DMS 273 treated with DMSO at 0.1 percent for 48 hours (cell line): ENCODE data around the gene USP26.
"Not testable (repeated sequence)": the region's sequence is repeated elsewhere in the genome, so short reads cannot be mapped to it uniquely, and the experiment has no call there.

Experiments used
- DNase-seq: peaks from one replicate; lab custom pipeline; 2025; lab: John Stamatoyannopoulos, UW

USP26 gene, protein sequence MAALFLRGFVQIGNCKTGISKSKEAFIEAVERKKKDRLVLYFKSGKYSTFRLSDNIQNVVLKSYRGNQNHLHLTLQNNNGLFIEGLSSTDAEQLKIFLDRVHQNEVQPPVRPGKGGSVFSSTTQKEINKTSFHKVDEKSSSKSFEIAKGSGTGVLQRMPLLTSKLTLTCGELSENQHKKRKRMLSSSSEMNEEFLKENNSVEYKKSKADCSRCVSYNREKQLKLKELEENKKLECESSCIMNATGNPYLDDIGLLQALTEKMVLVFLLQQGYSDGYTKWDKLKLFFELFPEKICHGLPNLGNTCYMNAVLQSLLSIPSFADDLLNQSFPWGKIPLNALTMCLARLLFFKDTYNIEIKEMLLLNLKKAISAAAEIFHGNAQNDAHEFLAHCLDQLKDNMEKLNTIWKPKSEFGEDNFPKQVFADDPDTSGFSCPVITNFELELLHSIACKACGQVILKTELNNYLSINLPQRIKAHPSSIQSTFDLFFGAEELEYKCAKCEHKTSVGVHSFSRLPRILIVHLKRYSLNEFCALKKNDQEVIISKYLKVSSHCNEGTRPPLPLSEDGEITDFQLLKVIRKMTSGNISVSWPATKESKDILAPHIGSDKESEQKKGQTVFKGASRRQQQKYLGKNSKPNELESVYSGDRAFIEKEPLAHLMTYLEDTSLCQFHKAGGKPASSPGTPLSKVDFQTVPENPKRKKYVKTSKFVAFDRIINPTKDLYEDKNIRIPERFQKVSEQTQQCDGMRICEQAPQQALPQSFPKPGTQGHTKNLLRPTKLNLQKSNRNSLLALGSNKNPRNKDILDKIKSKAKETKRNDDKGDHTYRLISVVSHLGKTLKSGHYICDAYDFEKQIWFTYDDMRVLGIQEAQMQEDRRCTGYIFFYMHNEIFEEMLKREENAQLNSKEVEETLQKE

DNA sequence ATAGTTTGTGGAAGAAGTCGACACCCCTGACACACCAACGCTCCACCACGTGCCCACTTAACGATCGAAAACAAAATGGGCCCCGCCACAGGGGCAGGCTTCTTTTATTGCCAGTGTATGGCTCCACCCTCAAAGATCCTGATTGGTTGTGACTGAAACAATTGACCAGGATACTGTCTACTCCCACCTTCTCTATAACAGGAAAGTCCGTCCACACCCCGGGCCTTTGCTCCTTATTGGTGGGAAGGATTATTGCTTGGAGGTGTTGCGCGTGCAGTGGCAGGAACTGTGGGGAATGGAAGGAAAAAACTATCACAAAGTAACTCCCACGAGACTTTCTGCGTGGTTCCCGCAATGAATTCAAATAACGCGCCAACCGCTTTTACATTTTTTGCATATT, at the start of gene USP26:
USP26 (minus strand) TSS at position 79 of the 400 bp plus-strand sequence. CDS start 68,889 bp downstream, outside the sequence.
- no peak for DNase-seq

GRCh38 chrX:133134282-133134681, 37.4 kb upstream of the USP26 start:
- no peak for DNase-seq

DNA sequence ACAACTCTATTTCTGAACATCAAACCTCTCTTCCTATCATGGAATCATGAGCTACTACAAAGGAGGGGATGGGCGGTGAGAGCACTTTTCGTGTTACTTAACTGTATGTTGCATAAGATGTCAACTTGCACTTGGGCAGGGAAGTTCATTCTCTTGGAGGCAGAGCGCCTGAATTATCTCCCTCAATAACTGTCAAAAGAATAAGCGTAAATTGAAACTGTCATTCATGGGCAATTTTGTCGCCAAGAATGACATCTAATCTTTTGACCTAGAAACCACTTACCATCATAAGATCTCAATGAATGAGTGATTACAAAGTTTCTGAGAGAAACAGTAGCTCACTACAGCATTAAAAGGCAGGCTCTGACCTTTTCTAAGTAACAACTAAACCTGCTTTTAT, 23.5 kb upstream of the USP26 start:
- DNase-seq = no peak

- no peak for DNase-seq
These were observed 2.7 kb downstream of the USP26 start for GRCh38 chrX:133094098-133094731.

DNA sequence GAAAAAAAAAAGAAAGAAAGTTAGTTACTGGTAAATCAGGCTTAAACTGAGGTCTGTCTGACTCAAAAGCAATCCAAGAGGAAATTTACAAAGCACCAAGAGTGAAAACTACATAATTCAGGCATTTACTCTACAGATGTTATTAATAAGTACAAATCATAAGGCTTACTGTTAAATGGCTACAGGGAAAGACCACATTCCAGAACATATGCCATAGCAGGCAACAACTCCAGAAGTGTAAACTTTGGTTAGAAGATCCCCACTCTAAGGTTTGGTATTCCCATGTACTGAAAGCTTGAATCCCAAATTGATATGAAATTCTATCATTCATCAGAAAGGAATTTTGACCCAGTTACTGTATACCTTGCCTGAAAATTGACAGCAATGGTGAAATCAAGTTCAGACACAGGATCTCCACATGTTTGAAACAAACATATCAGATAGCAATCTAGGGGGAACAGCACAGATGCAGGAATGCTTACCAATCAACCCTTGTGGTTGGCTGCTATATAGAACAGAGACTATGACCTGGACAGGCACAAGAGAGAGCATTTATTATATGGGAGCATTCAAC, 6.6 kb downstream of the USP26 start:
- DNase-seq = no peak

- DNase-seq = no peak
These were observed 7.5 kb downstream of the USP26 start for GRCh38 chrX:133089411-133089810.

DNA sequence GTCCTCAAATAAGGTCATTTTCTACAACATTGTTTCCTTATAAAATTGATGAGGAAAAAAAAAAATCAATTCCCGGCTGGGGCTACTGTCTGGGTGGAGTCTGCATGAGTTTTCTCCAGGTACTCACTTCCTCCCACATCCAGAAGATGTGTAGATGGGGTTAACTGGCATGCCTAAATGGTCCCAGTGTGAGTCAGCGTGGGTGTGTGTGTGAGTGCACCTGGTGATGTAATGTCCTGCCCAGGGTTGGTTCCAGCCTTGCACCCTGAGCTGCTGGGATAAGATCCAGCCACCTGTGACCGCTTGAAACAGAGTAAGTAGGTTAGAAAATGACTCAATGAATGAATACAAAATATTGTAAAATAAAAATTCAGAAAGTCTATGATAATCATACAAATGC, 11.1 kb downstream of the USP26 start:
- no peak for DNase-seq

DNA sequence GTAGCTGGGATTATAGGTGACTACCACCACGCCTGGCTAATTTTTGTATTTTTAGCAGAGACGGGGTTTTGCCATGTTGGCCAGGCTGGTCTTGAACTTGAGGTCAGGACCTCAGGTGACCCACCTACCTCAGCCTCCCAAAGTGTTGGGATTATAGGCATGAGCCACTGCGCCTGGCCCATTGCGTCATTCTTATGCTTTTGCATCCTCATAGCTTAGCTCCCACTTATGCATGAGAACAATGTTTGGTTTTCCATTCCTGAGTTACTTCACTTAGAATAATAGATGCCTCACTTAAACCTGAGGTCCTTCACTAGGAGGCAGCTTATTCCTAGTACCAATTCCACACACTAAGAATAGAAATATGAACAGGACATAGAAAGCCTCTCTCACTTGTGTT, 11.9 kb downstream of the USP26 start:
- not testable (repeated sequence) for DNase-seq

- no peak for DNase-seq
These were observed 13.0 kb downstream of the USP26 start for GRCh38 chrX:133083899-133084298.

- DNase-seq = no peak
These were observed 14.9 kb downstream of the USP26 start for GRCh38 chrX:133081990-133082389.

DNA sequence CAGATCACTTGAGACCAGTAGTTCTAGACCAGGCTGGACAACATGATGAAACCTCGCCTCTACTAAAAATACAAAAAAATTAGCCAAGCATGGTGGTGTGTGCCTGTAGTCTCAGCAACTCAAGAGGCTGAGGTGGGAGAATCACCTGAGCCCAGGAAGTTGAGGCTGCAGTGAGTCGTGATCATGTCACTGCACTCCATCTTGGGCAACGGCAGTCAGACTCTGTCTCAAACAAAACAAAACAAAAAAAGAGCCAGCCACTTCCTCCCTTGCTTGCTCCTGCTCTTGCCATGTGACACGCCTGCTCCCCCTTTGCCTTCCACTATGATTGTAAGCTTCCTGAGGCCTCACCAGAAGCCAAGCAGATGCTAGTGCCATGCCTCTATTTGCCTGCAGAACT, 19.1 kb downstream of the USP26 start:
- DNase-seq = not testable (repeated sequence)

DNA sequence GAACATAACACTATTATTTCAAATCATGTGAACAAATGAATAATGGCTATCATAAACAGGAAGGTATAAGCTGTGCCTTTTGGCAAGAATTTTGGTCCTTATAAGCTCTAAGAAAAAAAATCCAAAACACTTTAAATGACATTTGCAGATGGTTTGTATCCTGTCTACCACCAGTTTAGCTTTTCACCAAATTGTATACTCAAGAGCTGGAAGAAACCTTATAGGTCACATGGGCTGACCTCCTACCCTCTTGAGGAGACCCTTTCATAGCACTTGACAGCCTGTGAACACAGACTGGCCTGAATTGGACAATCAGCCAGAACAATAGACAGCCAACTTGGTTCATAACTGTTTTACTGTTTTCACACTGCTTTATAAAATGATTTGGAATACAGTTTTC, 24.3 kb downstream of the USP26 start:
- no peak for DNase-seq

GRCh38 chrX:133068461-133068860, 28.4 kb downstream of the USP26 start:
- no peak for DNase-seq

DNA sequence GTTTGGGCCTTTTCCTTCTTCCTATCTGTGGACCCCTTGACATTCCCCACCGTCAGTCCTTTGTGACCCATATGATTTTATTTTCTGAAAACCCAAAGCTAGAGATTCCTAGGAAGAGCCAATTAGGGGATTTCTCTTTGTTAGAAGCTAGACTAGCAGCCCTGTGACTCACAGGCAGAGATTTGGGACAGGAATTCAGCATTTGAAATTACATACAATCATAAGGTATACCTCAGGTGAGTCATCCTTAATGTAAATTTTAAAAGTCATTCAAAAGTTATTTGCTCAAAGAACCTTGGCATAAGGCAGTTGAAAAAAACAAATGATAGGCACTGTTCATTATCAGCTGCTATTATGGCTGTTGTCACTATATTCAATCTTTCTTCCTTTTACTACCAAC, 40.6 kb downstream of the USP26 start:
- no peak for DNase-seq

- no peak for DNase-seq
These were observed 42.0 kb downstream of the USP26 start for GRCh38 chrX:133054761-133055405.

- DNase-seq = no peak
These were observed 42.9 kb downstream of the USP26 start for GRCh38 chrX:133053861-133054598.

- no peak for DNase-seq
These were observed 48.2 kb downstream of the USP26 start for GRCh38 chrX:133048751-133049150.

GRCh38 chrX:133046601-133047000, 50.3 kb downstream of the USP26 start:
- no peak for DNase-seq

DNA sequence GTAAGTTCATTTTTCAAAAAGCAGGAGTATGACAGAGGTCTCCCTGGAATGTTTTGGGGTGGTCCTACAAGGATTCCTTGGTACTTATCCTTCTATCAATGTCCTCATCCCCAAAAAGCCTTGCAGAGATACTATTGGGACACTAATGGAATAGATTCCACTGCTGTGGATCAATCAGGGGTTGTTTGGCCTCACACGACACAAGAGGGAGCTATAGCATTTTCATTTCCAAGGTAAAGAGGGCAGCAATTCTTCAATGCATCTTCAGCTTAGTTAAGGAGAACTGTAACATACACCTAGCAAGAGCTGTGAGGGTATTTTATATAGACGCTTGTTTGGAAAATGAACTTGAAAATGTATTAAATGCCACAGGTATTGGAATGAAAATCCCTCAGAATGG, 50.9 kb downstream of the USP26 start:
- DNase-seq = no peak

DNA sequence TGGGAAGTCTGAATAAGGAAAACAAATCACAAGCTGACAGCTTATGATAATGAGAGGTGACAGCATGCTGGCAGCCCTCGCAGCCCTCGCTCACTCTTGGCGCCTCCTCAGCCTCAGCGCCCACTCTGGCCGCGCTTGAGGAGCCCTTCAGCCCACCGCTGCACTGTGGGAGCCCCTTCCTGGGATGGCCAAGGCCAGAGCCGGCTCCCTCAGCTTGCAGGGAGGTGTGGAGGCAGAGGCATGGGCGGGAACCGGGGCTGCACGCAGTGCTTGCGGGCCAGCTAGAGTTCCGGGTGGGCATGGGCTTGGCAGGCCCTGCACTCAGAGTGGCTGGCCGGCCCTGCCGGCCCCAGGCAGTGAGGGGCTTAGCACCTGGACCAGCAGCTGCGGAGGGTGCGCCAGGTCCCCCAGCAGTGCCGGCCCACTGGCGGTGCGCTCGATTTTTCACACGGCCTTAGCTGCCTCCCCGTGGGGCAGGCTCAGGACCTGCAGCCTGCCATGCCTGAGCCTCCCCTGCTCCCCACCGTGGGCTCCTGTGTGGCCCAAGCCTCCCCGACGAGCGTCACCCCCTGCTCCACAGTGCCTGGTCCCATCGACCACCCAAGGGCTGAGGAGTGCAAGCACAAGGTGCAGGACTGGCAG, 52.6 kb downstream of the USP26 start:
- DNase-seq = not testable (repeated sequence)
